Endothelial cell of umbilical vein (primary cell): ENCODE results near the gene CCL21. TPM values are rescaled to one million over a fixed set of nuclear protein-coding genes. Genes with fewer than 3 reads are reported as not detected.
"Not testable (repeated sequence)": the region's sequence is repeated elsewhere in the genome, so short reads cannot be mapped to it uniquely, and the experiment has no call there.

Source experiments
- BruUV-seq: library from RNA; stranded (reverse); fragments of 400-500 nt; replicated peaks from 2 replicates; lab custom pipeline; 2021; lab: Mats Ljungman, UMichigan
- CTCF ChIA-PET: fragments of 300-600, 350-600 bp; sonication (Branson Sonifier 250); formaldehyde crosslinking; loops from one replicate; lab custom pipeline; 2021; ENCODE audit warnings: antibody characterized with exemption, inconsistent platforms; lab: Charles Lee
- POLR2A ChIA-PET: fragments of 300-600, 350-600 bp; sonication (Branson Sonifier 250); formaldehyde crosslinking; loops from one replicate; lab custom pipeline; 2021; ENCODE audit warnings: antibody characterized with exemption, inconsistent platforms; lab: Charles Lee
- DNase-seq: peaks from one replicate; pipeline ENCODE4 v3.0.0-alpha.2; 2011; ENCODE audit warnings: low read depth, low spot score
- FAIRE-seq: peaks from 2 replicates; lab custom pipeline; 2011; peaks lifted over from hg19 to GRCh38; lab: Jason Lieb, UNC
- H2AFZ ChIP-seq: 2 replicates; pipeline ENCODE4 v1.6.0; 2012; ENCODE audit warnings: low read depth, low read length, control low read depth, inconsistent platforms
- H3K27ac ChIP-seq: 2 replicates; pipeline ENCODE4 v1.5.1; 2011; ENCODE audit warnings: low read depth, mild to moderate bottlenecking, control low read depth, low read length, moderate library complexity; ENCODE audit not compliant: insufficient read depth
- H3K27me3 ChIP-seq, 2 experiments: 2 replicates each; pipeline versions ENCODE4 v1.6.0 to v1.6.1; 2011; ENCODE audit warnings: low read length in 2 of 2, mixed read lengths in 1 of 2; ENCODE audit not compliant: control insufficient read depth in 2 of 2, insufficient read depth in 2 of 2
- H3K36me3 ChIP-seq, 2 experiments: 2 replicates in 1 of 2; 3 replicates in 1 of 2; pipeline ENCODE4 v1.5.1; 2011; ENCODE audit warnings: low read length in 2 of 2, mild to moderate bottlenecking in 1 of 2, moderate library complexity in 1 of 2; ENCODE audit not compliant: control insufficient read depth in 2 of 2, insufficient read depth in 2 of 2; ENCODE audit errors: extremely low read depth in 1 of 2
- H3K4me1 ChIP-seq: 3 replicates; pipeline ENCODE4 v1.5.1; 2011; ENCODE audit warnings: mild to moderate bottlenecking, low read length; ENCODE audit not compliant: control insufficient read depth, insufficient read depth; ENCODE audit errors: extremely low read depth
- H3K4me2 ChIP-seq: 2 replicates; pipeline ENCODE4 v1.6.1; 2011; ENCODE audit warnings: low read length, control low read depth, mixed read lengths; ENCODE audit not compliant: insufficient read depth
- H3K4me3 ChIP-seq, 3 experiments: fragments of 200-600 bp in 1 of 3; sonication (generic), shearing (Covaris generic) in 1 of 3; replicated peaks in 1 of 3; 2 replicates each; pipeline ENCODE4 v1.5.1; 2011 to 2016; ENCODE audit warnings: control low read depth in 3 of 3, low read length in 3 of 3, mild to moderate bottlenecking in 2 of 3, inconsistent platforms in 1 of 3, low read depth in 1 of 3, moderate library complexity in 1 of 3; ENCODE audit not compliant: insufficient read depth in 1 of 3
- H3K79me2 ChIP-seq: 2 replicates; pipeline ENCODE4 v1.6.0; 2012; ENCODE audit warnings: low read length, inconsistent platforms; ENCODE audit not compliant: control insufficient read depth, insufficient read depth
- H3K9ac ChIP-seq: replicated peaks from 2 replicates; pipeline ENCODE3; 2011; ENCODE audit warnings: low read length, control low read depth; ENCODE audit not compliant: insufficient read depth; ENCODE audit errors: extremely low read depth
- H3K9me1 ChIP-seq: replicated peaks from 3 replicates; pipeline ENCODE4 v1.6.0; 2011; ENCODE audit warnings: mild to moderate bottlenecking, low read length; ENCODE audit not compliant: control insufficient read depth, insufficient read depth; ENCODE audit errors: extremely low read depth
- H3K9me3 ChIP-seq: replicated peaks from 2 replicates; pipeline ENCODE4 v1.5.1; 2012; ENCODE audit warnings: low read length, inconsistent platforms; ENCODE audit not compliant: control insufficient read depth, insufficient read depth
- H4K20me1 ChIP-seq: replicated peaks from 2 replicates; pipeline ENCODE3; 2011; ENCODE audit warnings: mild to moderate bottlenecking, low read length; ENCODE audit not compliant: control insufficient read depth, insufficient read depth; ENCODE audit errors: extremely low read depth
- CTCF ChIP-seq, 2 donors: IDR thresholded peaks; 1 replicate in 1 of 2; 2 replicates in 1 of 2; pipeline ENCODE4 v1.5.1; 2011; ENCODE audit warnings: low read length in 2 of 2, mild to moderate bottlenecking in 2 of 2, moderate library complexity in 2 of 2, control low read depth in 1 of 2, inconsistent platforms in 1 of 2, low read depth in 1 of 2; ENCODE audit not compliant: insufficient read depth in 1 of 2; ENCODE audit errors: extremely low read depth in 1 of 2
- EZH2 ChIP-seq: IDR thresholded peaks from 2 replicates; pipeline ENCODE4 v1.6.1; 2012; ENCODE audit warnings: borderline replicate concordance, low read depth, mild to moderate bottlenecking, moderate library complexity, low read length, inconsistent platforms; ENCODE audit not compliant: severe bottlenecking
- FOS ChIP-seq: IDR thresholded peaks from 2 replicates; pipeline ENCODE4 v1.6.1; 2011; ENCODE audit warnings: mild to moderate bottlenecking, low read length, moderate library complexity, borderline replicate concordance; ENCODE audit not compliant: insufficient read depth
- GATA2 ChIP-seq: IDR thresholded peaks from 2 replicates; pipeline ENCODE4 v1.7.0; 2011; ENCODE audit warnings: low read depth, mild to moderate bottlenecking, moderate library complexity, mixed read lengths, low read length; ENCODE audit not compliant: insufficient read length, insufficient read depth
- JUN ChIP-seq: IDR thresholded peaks from 2 replicates; pipeline ENCODE4 v1.6.1; 2011; ENCODE audit warnings: borderline replicate concordance, low read depth; ENCODE audit not compliant: insufficient read length, insufficient read depth
- MAX ChIP-seq: IDR thresholded peaks from 2 replicates; pipeline ENCODE4 v1.6.1; 2011; ENCODE audit not compliant: insufficient read depth, insufficient read length
- MYC ChIP-seq: IDR thresholded peaks from one replicate; pipeline ENCODE4 v1.6.1; 2011; ENCODE audit warnings: mild to moderate bottlenecking, low read depth, low read length
- POLR2A ChIP-seq: IDR thresholded peaks from 2 replicates; pipeline ENCODE4 v1.6.1; 2012; ENCODE audit warnings: low read depth, mild to moderate bottlenecking, control low read depth, low read length
- POLR2AphosphoS5 ChIP-seq: IDR thresholded peaks from 2 replicates; pipeline ENCODE4 v1.6.1; 2012; ENCODE audit warnings: low read depth, mild to moderate bottlenecking, control low read depth, low read length, moderate library complexity; ENCODE audit not compliant: insufficient read depth
- dilution Hi-C: fragments of 300-500 bp; cut with MboI; formaldehyde crosslinking; loops from one replicate; pipeline ENCODE4 v1.15.0; 2019; ENCODE audit warnings: low sequenced_read_pairs; ENCODE audit not compliant: extremely low pct_ligation_motif_present
- intact Hi-C: fragments of 100-400 bp; cut with micrococcal nuclease; formaldehyde crosslinking; loops from one replicate; pipeline ENCODE4 v1.10.0; 2022
- polyA plus RNA-seq, 4 experiments: library from polyadenylated mRNA; depleted of rRNA in 3 of 4; stranded (reverse) in 3 of 4; unstranded in 1 of 4; fragments of >200 nt; gene quantifications; 2 replicates each; pipeline versions ENCODE4 v1.2.1 to v1.2.3, GENCODE V29; 2011 to 2012; ENCODE audit warnings: missing spikeins in 1 of 4
- total RNA-seq: library from RNA; stranded (reverse); gene quantifications from 2 replicates; pipeline ENCODE4 v1.2.3, GENCODE V29; 2021

The CCL21 gene
- total and polyA plus RNA-seq, 2 donors (not counting 3 experiments of a cell fraction or from before 2014, with no cell fraction given), result 0.17 TPM; not detected in 1

GRCh38 chr9:34741628-34742027, 31.7 kb upstream of the CCL21 start:
- no peak for TF ChIP-seq GATA2
- TF ChIP-seq MYC, result no peak
- no peak for TF ChIP-seq MAX
- no peak for TF ChIP-seq EZH2
- no peak for TF ChIP-seq POLR2AphosphoS5
- TF ChIP-seq FOS, result no peak
- TF ChIP-seq JUN, result no peak
- no peak for TF ChIP-seq CTCF (IDR thresholded peaks at IDR 0.05; ENCODE audit: extremely low read depth in 1 of 2, insufficient read depth in 1 of 2, low read depth in 1 of 2, low read length in 2 of 2)
- TF ChIP-seq POLR2A, result no peak
- Histone ChIP-seq H3K4me2 (no peak overlapping the region), H3K79me2 (no peaks in the 10 kb centered on the region), H2AFZ (no peak overlapping the region), H3K36me3 (no peaks in the 10 kb centered on the region), H4K20me1 (no peaks in the 10 kb centered on the region), H3K4me1 (no peaks in the 10 kb centered on the region), H3K9me3 (no peaks in the 10 kb centered on the region), H3K27ac (no peak overlapping the region), H3K27me3 (peaks cover 12 to 13% of the 10 kb centered on the region in 2 experiments), H3K9ac (no peak overlapping the region), H3K9me1 (no peaks in the 10 kb centered on the region), H3K4me3 (no peak overlapping the region)
- CTCF ChIA-PET, result interaction anchor here (0.7 to 1.2 kb wide), 4 partner anchors 18 to 243 kb away, joined by 3 to 6 read pairs (median 4); no protein-coding TSS in a partner anchor
- intact Hi-C loops (no loop called here), dilution Hi-C loops (no loop called here)
- FAIRE-seq, result no peak
- POLR2A ChIA-PET, result no interaction called here
- BruUV-seq, result no TSS peak
- DNase-seq, result no peak

GRCh38 chr9:34740176-34740575, 30.2 kb upstream of the CCL21 start:
- BruUV-seq, H2AFZ ChIP-seq, H3K9me1 ChIP-seq, H3K27ac ChIP-seq, H3K79me2 ChIP-seq, H3K9ac ChIP-seq, H3K4me1 ChIP-seq, FAIRE-seq, H3K4me2 ChIP-seq, dilution Hi-C loops, H3K36me3 ChIP-seq, POLR2A ChIA-PET, DNase-seq, H3K9me3 ChIP-seq, H3K4me3 ChIP-seq, H4K20me1 ChIP-seq, intact Hi-C loops: not testable (repeated sequence)
- H3K27me3 ChIP-seq, result peaks cover 8 to 12% of the 10 kb centered on the region in 2 experiments
- CTCF ChIA-PET, result interaction anchor here (1.7 kb wide), 1 partner anchor 38 kb away, joined by 3 read pairs; no protein-coding TSS in a partner anchor
